Measurements from ENCODE around the gene KCNQ5. TPM values are rescaled to one million over a fixed set of nuclear protein-coding genes. Genes with fewer than 3 reads are reported as not detected.

KCNQ5 gene
- total RNA-seq, 1 donor from 2014 or later, result 10.1 TPM

- DNase-seq (no peak), ATAC-seq (ENCODE audit: low read depth) (no peak)
- Mint-ChIP-seq H3K27ac (no peak overlapping the region), H3K4me1 (peaks cover 5% of the 10 kb centered on the region), H3K36me3 (ENCODE audit: low read depth) (no peaks in the 10 kb centered on the region), H3K27me3 (no peaks in the 10 kb centered on the region), H3K9me3 (no peaks in the 10 kb centered on the region), H3K4me3 (no peak overlapping the region)
- TF ChIP-seq CTCF (IDR thresholded peaks at IDR 0.05), result no peak
- ChIA-PET CTCF (no interaction called here), POLR2A (no interaction called here)
- intact Hi-C loops (cut with micrococcal nuclease), result no loop called here
These were observed 334.4 kb downstream of the KCNQ5 start for GRCh38 chr6:72956272-72956671.

GRCh38 chr6:72959821-72960220, 338.0 kb downstream of the KCNQ5 start:
- POLR2A ChIA-PET, result no interaction called here
- Mint-ChIP-seq H3K4me1 (peaks cover 5% of the 10 kb centered on the region), H3K4me3 (no peak overlapping the region), H3K9me3 (no peaks in the 10 kb centered on the region), H3K36me3 (ENCODE audit: low read depth) (no peaks in the 10 kb centered on the region), H3K27me3 (no peaks in the 10 kb centered on the region), H3K27ac (no peak overlapping the region)
- ATAC-seq (ENCODE audit: low read depth) (no peak), DNase-seq (no peak)
- intact Hi-C loops (cut with micrococcal nuclease), result no loop called here
- CTCF ChIA-PET, result no interaction called here
- no peak for TF ChIP-seq CTCF (IDR thresholded peaks at IDR 0.05)

- Mint-ChIP-seq H3K4me1 (no peaks in the 10 kb centered on the region), H3K27me3 (no peaks in the 10 kb centered on the region), H3K27ac (no peak overlapping the region), H3K9me3 (no peaks in the 10 kb centered on the region), H3K4me3 (no peak overlapping the region), H3K36me3 (ENCODE audit: low read depth) (no peaks in the 10 kb centered on the region)
- intact Hi-C loops (cut with micrococcal nuclease), result no loop called here
- ChIA-PET CTCF (interaction anchor here (0.6 kb wide), 1 partner anchor 18 kb away, joined by 3 read pairs; no protein-coding TSS in a partner anchor), POLR2A (no interaction called here)
- ATAC-seq (ENCODE audit: low read depth) (no peak), DNase-seq (no peak)
- TF ChIP-seq CTCF (IDR thresholded peaks at IDR 0.05), result no peak
These were observed 342.1 kb downstream of the KCNQ5 start for GRCh38 chr6:72963946-72964345.

GRCh38 chr6:72966628-72967280, 344.9 kb downstream of the KCNQ5 start:
- ChIA-PET POLR2A (no interaction called here), CTCF (no interaction called here)
- DNase-seq (no peak), ATAC-seq (ENCODE audit: low read depth) (no peak)
- H3K9me3 Mint-ChIP-seq, result no peaks in the 10 kb centered on the region
- no peaks in the 10 kb centered on the region for H3K4me1 Mint-ChIP-seq
- no peak overlapping the region for H3K4me3 Mint-ChIP-seq
- H3K36me3 Mint-ChIP-seq (ENCODE audit: low read depth), result no peaks in the 10 kb centered on the region
- no peaks in the 10 kb centered on the region for H3K27me3 Mint-ChIP-seq
- TF ChIP-seq CTCF (IDR thresholded peaks at IDR 0.05), result no peak
- intact Hi-C loops (cut with micrococcal nuclease), result no loop called here
- H3K27ac Mint-ChIP-seq, result no peak overlapping the region

- ATAC-seq (ENCODE audit: low read depth) (no peak), DNase-seq (no peak)
- H3K4me1 Mint-ChIP-seq, result no peaks in the 10 kb centered on the region
- H3K4me3 Mint-ChIP-seq, result no peak overlapping the region
- no peak overlapping the region for H3K27ac Mint-ChIP-seq
- no peaks in the 10 kb centered on the region for H3K36me3 Mint-ChIP-seq (ENCODE audit: low read depth)
- CTCF ChIA-PET, result no interaction called here
- H3K27me3 Mint-ChIP-seq, result no peaks in the 10 kb centered on the region
- no peaks in the 10 kb centered on the region for H3K9me3 Mint-ChIP-seq
- TF ChIP-seq CTCF (IDR thresholded peaks at IDR 0.05), result no peak
- intact Hi-C loops (cut with micrococcal nuclease), result no loop called here
- POLR2A ChIA-PET, result no interaction called here
These were observed 345.5 kb downstream of the KCNQ5 start for GRCh38 chr6:72967329-72967728.

Measured in activated B cell treated with CpG ODN at 0.5 μM for 24 hours (primary cell).